HG03280 (cell line): Measurements from ENCODE around the gene CAMTA1.

Source experiments
- ATAC-seq: cut with Tn5 transposase; IDR thresholded peaks from one replicate; pipeline ENCODE4 v1.9.1; 2021; ENCODE audit warnings: mild to moderate bottlenecking, moderate library complexity; ENCODE audit not compliant: unreplicated experiment

Gene CAMTA1

DNA sequence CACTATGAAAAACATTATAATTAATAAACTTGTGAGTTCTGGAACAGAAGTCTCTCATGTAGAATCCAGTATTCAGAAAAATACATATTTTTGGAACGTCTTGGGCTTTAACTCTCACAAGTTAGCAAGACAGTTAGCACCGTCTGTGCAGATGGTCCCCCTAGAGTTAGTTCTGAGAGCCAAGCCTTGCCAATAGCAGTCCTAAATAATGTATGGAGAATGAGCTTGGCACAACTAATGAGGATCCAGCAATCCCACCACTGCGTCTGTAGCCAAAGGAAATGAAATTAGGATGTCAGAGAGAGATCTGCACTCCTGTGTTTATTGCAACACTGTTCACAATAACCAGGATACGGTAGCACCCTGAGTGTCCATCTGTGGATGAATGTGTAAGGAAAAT lies 931.3 kb downstream of the CAMTA1 start:
- ATAC-seq = no peak

DNA sequence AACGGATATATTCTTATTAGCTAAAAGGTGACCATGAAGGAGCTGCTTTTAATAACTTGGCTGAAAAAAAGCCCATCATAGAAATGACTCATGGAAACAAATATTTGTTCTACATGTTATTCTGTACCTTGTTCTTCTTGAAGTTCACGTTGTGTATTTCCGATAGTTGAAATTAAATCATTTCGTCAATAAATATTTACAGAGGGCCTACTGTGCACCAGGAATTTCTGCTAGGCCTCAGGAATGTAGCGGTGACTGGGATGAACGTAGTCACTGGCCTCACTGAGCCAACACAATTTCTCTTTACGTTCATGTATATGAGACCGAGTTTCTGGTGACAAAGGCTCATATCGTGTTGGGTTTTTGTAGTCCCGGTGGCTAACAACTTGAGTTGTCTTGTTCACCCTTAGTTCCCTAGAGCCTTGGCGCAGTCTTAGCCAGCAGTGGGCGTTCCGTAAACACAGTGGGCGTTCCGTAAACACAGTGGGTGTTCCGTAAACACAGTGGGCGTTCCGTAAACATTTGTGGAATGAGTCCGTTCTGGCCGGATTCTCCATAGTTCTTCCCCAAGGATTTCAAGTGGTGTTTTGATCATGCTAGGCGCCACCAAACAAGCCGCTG lies 932.6 kb downstream of the CAMTA1 start:
- ATAC-seq = no peak

- ATAC-seq = no peak
Observed at GRCh38 chr1:7719468-7720094, 934.3 kb downstream of the CAMTA1 start.

DNA sequence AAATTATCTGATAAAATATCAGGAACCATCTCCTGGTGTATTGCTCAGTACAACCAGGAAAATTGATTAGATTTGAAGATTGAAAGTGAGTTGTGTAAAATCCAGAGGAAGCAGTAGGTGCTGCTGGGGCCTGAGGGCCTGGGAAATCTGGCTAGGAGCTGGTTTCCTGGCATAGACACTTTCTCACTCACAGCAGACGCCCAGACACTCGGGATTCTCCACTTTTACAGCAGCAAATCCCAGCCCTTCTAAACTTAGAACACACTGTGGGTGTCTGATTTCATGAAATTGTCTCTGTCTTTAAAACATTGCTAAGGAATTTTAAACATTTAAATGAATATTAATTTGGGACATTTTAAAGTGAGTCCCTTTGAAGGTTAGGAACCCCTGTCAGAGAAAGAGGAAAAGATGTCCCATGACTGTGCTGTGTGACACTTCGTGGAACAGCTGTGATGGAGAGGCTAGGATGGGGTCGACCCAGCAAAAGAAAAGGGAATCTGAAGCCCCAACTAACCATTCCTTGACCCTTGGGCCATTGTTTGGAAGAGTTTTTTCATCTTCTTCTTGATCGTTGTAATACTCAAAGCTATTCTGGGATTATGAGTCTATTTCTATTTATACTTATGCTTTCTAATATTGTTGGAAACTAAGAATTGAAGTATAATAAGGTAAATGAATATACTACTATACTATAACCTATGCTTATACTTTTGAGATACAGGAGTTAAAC lies 936.9 kb downstream of the CAMTA1 start:
- ATAC-seq = no peak

DNA sequence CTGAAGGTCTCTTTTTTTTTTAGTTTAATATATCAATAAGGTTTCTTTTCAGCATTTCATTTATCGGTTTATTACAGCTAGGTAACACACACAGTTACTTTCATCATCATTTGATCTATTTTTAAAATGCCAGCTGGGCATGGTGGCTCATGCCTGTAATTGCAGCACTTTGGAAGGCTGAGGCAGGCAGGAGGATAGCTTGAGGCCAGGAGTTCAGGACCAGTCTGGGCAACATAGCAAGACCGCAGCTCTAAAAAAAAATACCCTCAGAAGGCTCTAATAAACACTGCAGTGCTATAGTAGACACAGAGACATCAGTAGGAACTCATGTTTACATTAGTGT lies 937.4 kb downstream of the CAMTA1 start:
- ATAC-seq = no peak

DNA sequence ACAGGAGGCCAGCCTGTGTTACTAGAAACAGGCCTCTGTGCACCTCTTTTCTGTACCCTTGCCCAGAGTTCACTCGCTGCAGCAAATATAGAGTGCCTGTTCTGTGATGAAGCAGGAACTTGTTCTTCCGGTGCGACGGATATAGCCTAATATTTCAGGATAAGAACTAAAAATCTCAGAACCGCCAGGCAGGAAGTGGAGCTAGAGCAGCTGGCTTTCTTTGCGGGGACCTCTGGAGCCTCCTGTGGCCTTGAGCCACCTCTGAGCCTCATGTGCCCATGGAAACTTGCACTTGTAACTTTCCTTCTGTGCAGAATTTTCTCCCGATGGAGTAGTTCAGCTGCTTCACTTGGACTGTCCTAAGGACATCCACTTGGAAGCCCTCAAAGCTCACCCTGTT lies 941.4 kb downstream of the CAMTA1 start:
- no peak for ATAC-seq

- ATAC-seq = no peak
Observed at GRCh38 chr1:7727809-7728471, 942.7 kb downstream of the CAMTA1 start.

DNA sequence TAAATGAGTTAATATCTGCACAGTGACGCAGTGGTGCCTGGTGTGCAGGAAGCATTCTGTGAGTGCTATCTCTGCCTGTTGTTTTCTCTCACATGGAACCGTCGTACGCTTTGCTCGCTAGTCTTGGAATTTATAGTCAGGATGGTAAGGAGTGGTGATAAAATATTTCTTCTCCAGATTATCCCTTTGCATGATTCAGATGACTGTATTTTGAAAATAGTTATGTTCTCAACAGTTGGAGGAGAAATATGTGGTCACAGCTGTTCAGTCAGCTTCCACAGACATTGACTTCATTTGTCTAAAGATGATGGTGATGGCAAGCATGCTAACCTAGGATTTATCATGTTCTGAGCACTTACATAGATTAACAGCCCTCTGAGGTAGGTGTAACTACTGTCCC lies 944.5 kb downstream of the CAMTA1 start:
- no peak for ATAC-seq

DNA sequence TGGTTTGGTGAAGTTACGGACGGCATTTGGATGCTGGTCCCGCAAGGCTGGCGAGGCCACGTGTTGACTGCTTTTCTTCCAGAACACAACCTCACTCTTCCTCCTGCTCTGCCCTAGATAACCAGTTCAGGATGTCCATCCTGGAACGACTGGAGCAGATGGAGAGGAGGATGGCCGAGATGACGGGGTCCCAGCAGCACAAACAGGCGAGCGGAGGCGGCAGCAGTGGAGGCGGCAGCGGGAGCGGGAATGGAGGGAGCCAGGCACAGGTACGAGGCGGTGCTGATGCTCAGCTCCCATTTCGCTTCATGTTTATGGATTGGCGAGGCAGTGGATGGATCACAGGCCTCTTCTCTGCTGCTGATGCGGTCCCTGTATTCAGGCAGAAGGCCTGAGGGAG lies 947.1 kb downstream of the CAMTA1 start:
- ATAC-seq = no peak

DNA sequence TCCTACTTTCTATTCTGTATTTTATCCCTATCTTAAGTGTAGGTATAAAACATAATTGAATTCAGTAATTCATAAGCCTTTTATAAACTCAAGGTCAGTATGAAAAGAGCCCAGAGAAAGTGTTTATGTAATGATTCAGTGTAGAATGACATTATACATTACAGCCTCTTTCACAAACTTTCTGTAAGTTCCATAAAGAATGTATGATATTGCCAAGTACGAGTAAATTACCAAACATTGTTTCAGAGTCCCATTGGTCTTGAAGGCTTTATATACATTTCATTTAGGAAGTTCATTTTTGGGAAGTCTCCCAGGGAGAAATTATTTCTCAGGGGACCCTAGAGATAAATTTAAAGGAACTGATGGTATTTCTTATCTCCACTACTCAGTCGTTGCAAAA lies 948.0 kb downstream of the CAMTA1 start:
- ATAC-seq = no peak

DNA sequence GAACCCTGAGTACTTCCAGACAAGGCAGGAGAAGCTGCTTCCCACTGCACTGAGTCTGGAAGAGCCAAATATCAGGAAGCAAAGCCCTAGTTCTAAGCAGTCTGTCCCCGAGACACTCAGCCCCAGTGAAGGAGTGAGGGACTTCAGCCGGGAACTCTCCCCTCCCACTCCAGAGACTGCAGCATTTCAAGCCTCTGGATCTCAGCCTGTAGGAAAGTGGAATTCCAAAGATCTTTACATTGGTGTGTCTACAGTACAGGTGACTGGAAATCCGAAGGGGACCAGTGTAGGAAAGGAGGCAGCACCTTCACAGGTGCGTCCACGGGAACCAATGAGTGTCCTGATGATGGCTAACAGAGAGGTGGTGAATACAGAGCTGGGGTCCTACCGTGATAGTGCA lies 952.8 kb downstream of the CAMTA1 start:
- no peak for ATAC-seq

- no peak for ATAC-seq
Observed at GRCh38 chr1:7743346-7743745, 958.1 kb downstream of the CAMTA1 start.

DNA sequence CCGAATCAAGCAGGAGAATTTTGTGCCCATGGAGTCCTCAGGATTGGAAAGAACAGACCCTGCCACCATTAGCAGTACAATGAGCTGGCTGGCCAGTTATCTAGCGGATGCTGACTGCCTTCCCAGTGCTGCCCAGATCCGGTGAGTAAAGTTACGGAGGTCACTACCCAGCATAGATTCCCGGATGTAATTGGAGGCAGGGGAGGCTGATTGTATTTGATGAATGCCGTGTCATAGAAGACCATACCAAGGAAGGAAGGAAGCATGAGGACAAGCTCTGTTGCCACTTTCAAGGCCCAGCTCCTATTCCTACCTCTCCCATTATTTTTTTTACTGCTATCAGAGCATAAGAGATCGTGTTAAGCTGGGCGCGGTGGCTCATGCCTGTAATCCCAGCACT lies 959.6 kb downstream of the CAMTA1 start:
- no peak for ATAC-seq

- ATAC-seq = no peak
Observed at GRCh38 chr1:7745783-7746182, 960.5 kb downstream of the CAMTA1 start.

GRCh38 chr1:7747605-7748004 lies 962.4 kb downstream of the CAMTA1 start:
- ATAC-seq = no peak

DNA sequence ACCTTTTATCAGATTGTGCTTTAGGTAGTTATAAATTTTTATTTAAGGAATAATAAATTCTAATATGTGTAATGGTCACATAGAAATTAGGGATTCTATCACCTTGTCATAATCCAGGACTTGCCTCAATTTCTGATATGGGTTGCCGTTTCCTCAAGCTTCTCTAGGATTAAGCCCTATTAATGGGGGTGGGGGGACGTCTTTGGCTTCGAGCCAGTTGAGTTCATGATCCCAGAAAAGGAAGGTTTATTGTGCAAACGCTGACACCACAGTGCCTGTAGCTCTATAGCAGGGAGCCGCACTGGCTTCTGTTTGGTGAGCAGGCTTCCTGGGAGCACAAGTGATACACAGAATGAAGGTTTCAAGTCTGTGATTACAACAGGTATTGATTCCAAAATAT lies 963.9 kb downstream of the CAMTA1 start:
- ATAC-seq = no peak

GRCh38 chr1:7751174-7751573 lies 965.9 kb downstream of the CAMTA1 start:
- ATAC-seq = no peak

- no peak for ATAC-seq
Observed at GRCh38 chr1:7752512-7753417, 967.5 kb downstream of the CAMTA1 start.

DNA sequence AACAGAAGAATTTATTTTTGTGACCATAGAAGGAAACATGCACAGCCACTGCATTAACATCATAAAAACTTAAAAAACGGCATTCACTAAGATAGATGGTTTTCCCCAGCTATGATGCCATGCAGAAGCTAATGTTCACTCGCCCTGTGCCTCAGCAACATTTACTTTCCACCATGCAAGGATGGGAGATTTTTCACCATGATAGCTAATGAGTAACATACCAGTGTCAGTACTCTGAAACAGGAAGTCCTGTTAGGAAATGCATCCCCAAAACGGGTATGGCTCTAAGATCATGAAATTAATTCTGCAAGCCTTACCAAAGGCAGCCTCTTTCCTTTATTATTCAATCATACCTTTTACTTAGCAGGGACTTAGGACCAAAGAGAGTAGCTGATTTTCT lies 968.4 kb downstream of the CAMTA1 start:
- ATAC-seq = no peak

DNA sequence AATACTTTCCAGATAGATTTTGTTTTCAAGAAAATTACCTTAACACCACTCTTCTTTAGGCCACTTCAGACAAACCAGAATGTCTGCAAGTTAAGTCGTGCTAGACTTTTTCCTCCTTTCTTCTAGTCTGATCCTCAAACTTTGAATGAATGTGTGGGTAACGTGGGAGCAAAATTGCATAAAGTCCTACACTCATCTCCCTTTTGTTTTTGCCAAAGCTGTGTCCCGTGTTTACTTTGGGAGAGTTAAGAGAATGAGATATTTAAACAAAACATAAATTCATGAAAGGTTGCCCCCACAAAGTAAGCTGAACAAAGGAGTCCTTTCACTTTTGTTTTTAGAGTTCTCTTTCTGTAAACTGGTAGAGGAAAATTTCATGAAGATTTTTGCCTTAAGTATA lies 969.0 kb downstream of the CAMTA1 start:
- no peak for ATAC-seq

GRCh38 chr1:7755448-7755847 lies 970.2 kb downstream of the CAMTA1 start:
- ATAC-seq = no peak
